ENCODE data around the gene BCL2. TPM values are rescaled to one million over a fixed set of nuclear protein-coding genes. Genes with fewer than 3 reads are reported as not detected.
A peak's percentile ranks its signal among the peaks of the same experiment; 100 is the strongest.

Gene BCL2
- total and polyA plus RNA-seq, 3 donors from 2014 or later = 6.3 to 20.8 (median 16.0) TPM

GRCh38 chr18:63148449-63149301 is 170.9 kb downstream of the BCL2 start:
- H3K27me3 ChIP-seq = no peaks in the 10 kb centered on the region
- DNase-seq = no peak
- no peaks in the 10 kb centered on the region for H3K36me3 ChIP-seq (ENCODE audit: low read depth, missing control alignments)
- H3K4me3 ChIP-seq = no peak overlapping the region
- 59 to 64% methylated on average over 14 of the region's 14 CpGs for WGBS, 2 donors
- no peaks in the 10 kb centered on the region for H3K4me1 ChIP-seq
- H3K27ac ChIP-seq = no peak overlapping the region
- intact Hi-C loops (cut with DNase I; ENCODE audit: low total_unique reads) = no loop called here
- TF ChIP-seq, protein P1, sequence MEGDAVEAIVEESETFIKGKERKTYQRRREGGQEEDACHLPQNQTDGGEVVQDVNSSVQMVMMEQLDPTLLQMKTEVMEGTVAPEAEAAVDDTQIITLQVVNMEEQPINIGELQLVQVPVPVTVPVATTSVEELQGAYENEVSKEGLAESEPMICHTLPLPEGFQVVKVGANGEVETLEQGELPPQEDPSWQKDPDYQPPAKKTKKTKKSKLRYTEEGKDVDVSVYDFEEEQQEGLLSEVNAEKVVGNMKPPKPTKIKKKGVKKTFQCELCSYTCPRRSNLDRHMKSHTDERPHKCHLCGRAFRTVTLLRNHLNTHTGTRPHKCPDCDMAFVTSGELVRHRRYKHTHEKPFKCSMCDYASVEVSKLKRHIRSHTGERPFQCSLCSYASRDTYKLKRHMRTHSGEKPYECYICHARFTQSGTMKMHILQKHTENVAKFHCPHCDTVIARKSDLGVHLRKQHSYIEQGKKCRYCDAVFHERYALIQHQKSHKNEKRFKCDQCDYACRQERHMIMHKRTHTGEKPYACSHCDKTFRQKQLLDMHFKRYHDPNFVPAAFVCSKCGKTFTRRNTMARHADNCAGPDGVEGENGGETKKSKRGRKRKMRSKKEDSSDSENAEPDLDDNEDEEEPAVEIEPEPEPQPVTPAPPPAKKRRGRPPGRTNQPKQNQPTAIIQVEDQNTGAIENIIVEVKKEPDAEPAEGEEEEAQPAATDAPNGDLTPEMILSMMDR (IDR thresholded peaks at IDR 0.05) = no peak
- no peak for TF ChIP-seq POLR2A (IDR thresholded peaks at IDR 0.05)
- no peaks in the 10 kb centered on the region for H3K9me3 ChIP-seq

- H3K27me3 ChIP-seq = no peaks in the 10 kb centered on the region
- peaks cover 6% of the 10 kb centered on the region for H3K4me1 ChIP-seq
- no peak overlapping the region for H3K27ac ChIP-seq
- H3K4me3 ChIP-seq = no peak overlapping the region
- no peak for TF ChIP-seq POLR2A (IDR thresholded peaks at IDR 0.05)
- TF ChIP-seq, protein P1 (IDR thresholded peaks at IDR 0.05) = no peak
- H3K36me3 ChIP-seq (ENCODE audit: low read depth, missing control alignments) = no peaks in the 10 kb centered on the region
- intact Hi-C loops (cut with DNase I; ENCODE audit: low total_unique reads) = no loop called here
- 86 to 90% methylated on average over 6 of the region's 6 CpGs for WGBS, 2 donors
- DNase-seq = no peak
- no peaks in the 10 kb centered on the region for H3K9me3 ChIP-seq
Measured at GRCh38 chr18:63147973-63148372, 171.6 kb downstream of the BCL2 start.

- H3K27ac ChIP-seq = no peak overlapping the region
- H3K4me1 ChIP-seq = peaks cover 9% of the 10 kb centered on the region
- WGBS, 2 donors = 81 to 85% methylated on average over 7 of the region's 7 CpGs
- intact Hi-C loops (cut with DNase I; ENCODE audit: low total_unique reads) = no loop called here
- no peaks in the 10 kb centered on the region for H3K36me3 ChIP-seq (ENCODE audit: low read depth, missing control alignments)
- no peaks in the 10 kb centered on the region for H3K9me3 ChIP-seq
- H3K4me3 ChIP-seq = no peak overlapping the region
- no peak for DNase-seq
- TF ChIP-seq, protein P1 (IDR thresholded peaks at IDR 0.05) = no peak
- no peak for TF ChIP-seq POLR2A (IDR thresholded peaks at IDR 0.05)
- H3K27me3 ChIP-seq = no peaks in the 10 kb centered on the region
Measured at GRCh38 chr18:63146828-63147409, 172.7 kb downstream of the BCL2 start.

DNA sequence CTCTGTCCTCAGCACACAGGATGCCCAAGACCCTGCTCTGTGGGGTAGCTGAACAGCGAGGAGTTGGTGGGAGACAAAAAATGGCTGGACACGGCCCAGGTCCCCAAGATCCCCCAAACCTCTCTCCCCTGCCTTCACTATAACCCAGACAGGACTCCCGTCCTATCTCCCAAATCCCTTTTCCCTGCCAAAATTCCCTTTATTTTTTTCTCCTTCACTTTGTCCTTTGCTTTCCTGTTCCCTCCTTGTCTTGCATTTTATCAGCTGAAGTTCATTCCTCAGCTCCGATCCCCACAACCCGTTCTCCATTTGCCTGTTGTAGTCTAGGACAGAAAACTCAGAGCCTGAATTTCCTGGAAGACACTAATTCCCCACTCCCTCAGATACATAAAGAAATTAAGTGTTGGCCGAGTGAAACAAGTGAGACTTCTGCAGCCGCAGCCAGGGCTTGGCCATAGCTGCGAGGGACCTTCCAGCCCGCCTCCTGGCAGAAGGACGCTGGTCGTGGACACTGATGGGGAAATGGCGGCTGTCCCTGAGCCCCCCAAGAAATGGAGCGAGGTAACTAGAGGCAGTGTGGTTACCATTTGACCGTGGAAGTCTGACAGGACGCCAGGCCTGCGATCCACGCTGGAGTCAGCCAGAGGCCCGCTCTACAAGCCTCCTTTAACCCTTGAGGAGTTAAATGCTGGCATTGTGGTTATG is 173.6 kb downstream of the BCL2 start:
- no peak overlapping the region for H3K4me3 ChIP-seq
- no peaks in the 10 kb centered on the region for H3K9me3 ChIP-seq
- H3K36me3 ChIP-seq (ENCODE audit: low read depth, missing control alignments) = no peaks in the 10 kb centered on the region
- H3K4me1 ChIP-seq = peaks cover 9% of the 10 kb centered on the region
- WGBS, 2 donors = 52 to 59% methylated on average over 18 of the region's 18 CpGs
- intact Hi-C loops (cut with DNase I; ENCODE audit: low total_unique reads) = no loop called here
- peak overlapping the region in 1 of 2 donors; percentile 47 for H3K27ac ChIP-seq
- TF ChIP-seq POLR2A (IDR thresholded peaks at IDR 0.05) = no peak
- TF ChIP-seq, protein P1 (IDR thresholded peaks at IDR 0.05) = no peak
- DNase-seq = no peak
- H3K27me3 ChIP-seq = no peaks in the 10 kb centered on the region
